SK-N-SH treated with all-trans-retinoic acid at 6 μM for 48 hours (cell line): Measurements from ENCODE around the gene CHRM4.

Source experiments
- ATAC-seq: fragments of 200-7000 bp; cut with Tn5 transposase; 3 replicates; pipeline ENCODE4 v1.9.1; 2020; ENCODE audit warnings: mild to moderate bottlenecking, moderate library complexity
- ARNTL ChIP-seq: fragments of 450-650 bp; formaldehyde crosslinking; IDR thresholded peaks from 2 replicates; pipeline ENCODE4 v1.5.0; 2020; ENCODE audit warnings: low read depth, mild to moderate bottlenecking, moderate library complexity, borderline replicate concordance
- CREB5 ChIP-seq: fragments of 250-450 bp; sonication (Bioruptor Pico); IDR thresholded peaks from 2 replicates; pipeline ENCODE4 v1.5.1; 2020; ENCODE audit warnings: low read depth, mild to moderate bottlenecking, moderate library complexity
- CSDC2 ChIP-seq: fragments of 250-450 bp; sonication (Bioruptor Pico); IDR thresholded peaks from 2 replicates; pipeline ENCODE4 v1.5.0; 2020; ENCODE audit warnings: mild to moderate bottlenecking, moderate library complexity
- CSRNP3 ChIP-seq: fragments of 250-450 bp; sonication (Bioruptor Pico); IDR thresholded peaks from 2 replicates; pipeline ENCODE4 v1.5.1; 2021; ENCODE audit warnings: mild to moderate bottlenecking, moderate library complexity
- ESRRG ChIP-seq: fragments of 250-450 bp; sonication (Bioruptor Pico); IDR thresholded peaks from 2 replicates; pipeline ENCODE4 v1.6.1; 2021; ENCODE audit warnings: mild to moderate bottlenecking
- GLIS3 ChIP-seq: fragments of 250-450 bp; sonication (Bioruptor Pico); IDR thresholded peaks from 2 replicates; pipeline ENCODE4 v1.5.0; 2020; ENCODE audit warnings: mild to moderate bottlenecking, moderate library complexity
- ISL1 ChIP-seq: fragments of 250-450 bp; sonication (Bioruptor Pico); IDR thresholded peaks from 2 replicates; pipeline ENCODE4 v2.1.2; 2022; ENCODE audit warnings: mild to moderate bottlenecking, moderate library complexity
- OSR1 ChIP-seq: fragments of 250-450 bp; sonication (Bioruptor Pico); IDR thresholded peaks from 2 replicates; pipeline ENCODE4 v1.8.0; 2022; ENCODE audit warnings: moderate library complexity, mild to moderate bottlenecking, inconsistent platforms
- PATZ1 ChIP-seq: fragments of 250-450 bp; sonication (Bioruptor Pico); IDR thresholded peaks from 2 replicates; pipeline ENCODE4 v1.8.0; 2020; ENCODE audit warnings: mild to moderate bottlenecking, moderate library complexity, borderline replicate concordance
- POU6F1 ChIP-seq: fragments of 250-450 bp; sonication (Bioruptor Pico); IDR thresholded peaks from 2 replicates; pipeline ENCODE4 v1.8.0; 2021; ENCODE audit warnings: low read depth, mild to moderate bottlenecking, moderate library complexity, borderline replicate concordance
- PPARA ChIP-seq: fragments of 250-450 bp; sonication (Bioruptor Pico); IDR thresholded peaks from 2 replicates; pipeline ENCODE4 v1.5.0; 2020; ENCODE audit warnings: mild to moderate bottlenecking, borderline replicate concordance
- RARB ChIP-seq: fragments of 250-450 bp; sonication (Bioruptor Pico); IDR thresholded peaks from 2 replicates; pipeline ENCODE4 v1.8.0; 2021; ENCODE audit warnings: mild to moderate bottlenecking, moderate library complexity
- SNAI2 ChIP-seq: fragments of 250-450 bp; sonication (Bioruptor Pico); IDR thresholded peaks from 2 replicates; pipeline ENCODE4 v1.5.0; 2020; ENCODE audit warnings: mild to moderate bottlenecking, moderate library complexity
- TCF4 ChIP-seq: fragments of 250-450 bp; sonication (Bioruptor Pico); IDR thresholded peaks from 2 replicates; pipeline ENCODE4 v1.8.0; 2021; ENCODE audit warnings: mild to moderate bottlenecking, moderate library complexity, borderline replicate concordance
- TOX ChIP-seq: fragments of 250-450 bp; sonication (Bioruptor Pico); IDR thresholded peaks from 2 replicates; pipeline ENCODE4 v1.8.0; 2021; ENCODE audit warnings: mild to moderate bottlenecking, moderate library complexity, borderline replicate concordance
- TSHZ2 ChIP-seq: fragments of 250-450 bp; sonication (Bioruptor Pico); IDR thresholded peaks from 2 replicates; pipeline ENCODE4 v1.5.0; 2020; ENCODE audit warnings: mild to moderate bottlenecking, moderate library complexity
- ZC3H10 ChIP-seq: fragments of 250-450 bp; sonication (Bioruptor Pico); IDR thresholded peaks from 2 replicates; pipeline ENCODE4 v1.5.1; 2021; ENCODE audit warnings: mild to moderate bottlenecking, moderate library complexity
- ZFP3 ChIP-seq: fragments of 250-450 bp; sonication (Bioruptor Pico); IDR thresholded peaks from 2 replicates; pipeline ENCODE4 v1.5.0; 2020; ENCODE audit warnings: mild to moderate bottlenecking, moderate library complexity
- ZFP30 ChIP-seq: fragments of 450-650 bp; formaldehyde crosslinking; IDR thresholded peaks from 2 replicates; pipeline ENCODE4 v1.5.0; 2022; ENCODE audit warnings: mild to moderate bottlenecking, moderate library complexity
- ZNF565 ChIP-seq: fragments of 450-650 bp; formaldehyde crosslinking; conservative IDR thresholded peaks from 2 replicates; pipeline ENCODE4 v1.5.0; 2020; ENCODE audit warnings: low read depth, mild to moderate bottlenecking, moderate library complexity
- ZNF70 ChIP-seq: fragments of 450-650 bp; formaldehyde crosslinking; IDR thresholded peaks from 2 replicates; pipeline ENCODE4 v1.5.0; 2020; ENCODE audit warnings: mild to moderate bottlenecking, moderate library complexity
- ZNF8 ChIP-seq: fragments of 450-650 bp; formaldehyde crosslinking; IDR thresholded peaks from 2 replicates; pipeline ENCODE4 v1.5.0; 2020; ENCODE audit warnings: mild to moderate bottlenecking, moderate library complexity

Gene CHRM4

GRCh38 chr11:46376258-46377050, 15.1 kb downstream of the CHRM4 start:
- no peak for ATAC-seq
- TF ChIP-seq ZNF8 (CRISPR knock-in tag) = no peak
- no peak for TF ChIP-seq ARNTL (CRISPR knock-in tag)
- TF ChIP-seq TCF4 = no peak
- no peak for TF ChIP-seq CSDC2 (CRISPR knock-in tag)
- TF ChIP-seq POU6F1 (CRISPR knock-in tag) = no peak
- no peak for TF ChIP-seq ZFP3 (CRISPR knock-in tag)
- no peak for TF ChIP-seq TSHZ2 (CRISPR knock-in tag)
- TF ChIP-seq PPARA (CRISPR knock-in tag) = no peak
- TF ChIP-seq OSR1 (CRISPR knock-in tag) = no peak
- TF ChIP-seq CSRNP3 (CRISPR knock-in tag) = no peak
- TF ChIP-seq ZC3H10 (CRISPR knock-in tag) = no peak
- no peak for TF ChIP-seq ISL1
- TF ChIP-seq SNAI2 (CRISPR knock-in tag) = no peak
- TF ChIP-seq TOX (CRISPR knock-in tag) = no peak
- TF ChIP-seq CREB5 (CRISPR knock-in tag) = no peak
- no peak for TF ChIP-seq RARB (CRISPR knock-in tag)
- TF ChIP-seq GLIS3 (CRISPR knock-in tag) = no peak
- TF ChIP-seq ZFP30 (CRISPR knock-in tag) = no peak
- no peak for TF ChIP-seq ZNF70

GRCh38 chr11:46375392-46376101, 16.0 kb downstream of the CHRM4 start:
- no peak for ATAC-seq
- TF ChIP-seq TCF4 (no peak), SNAI2 (CRISPR knock-in tag) (no peak), RARB (CRISPR knock-in tag) (no peak), GLIS3 (CRISPR knock-in tag) (no peak), ZNF565 (CRISPR knock-in tag) (no peak), ZNF70 (no peak), ZC3H10 (CRISPR knock-in tag) (no peak), ZFP3 (CRISPR knock-in tag) (no peak), ARNTL (CRISPR knock-in tag) (no peak), CREB5 (CRISPR knock-in tag) (no peak), PATZ1 (CRISPR knock-in tag) (no peak), CSDC2 (CRISPR knock-in tag) (no peak), TOX (CRISPR knock-in tag) (no peak), OSR1 (CRISPR knock-in tag) (no peak), PPARA (CRISPR knock-in tag) (no peak), ESRRG (CRISPR knock-in tag) (no peak), ZFP30 (CRISPR knock-in tag) (no peak)
- TF ChIP-seq, all 23 proteins: peak for 0
